Chondrocyte (in vitro differentiated cells): ENCODE data around the gene CTDP1. TPM values are rescaled to one million over a fixed set of nuclear protein-coding genes. Genes with fewer than 3 reads are reported as not detected.

ENCODE experiments used
- DNase-seq: peaks from one replicate; pipeline ENCODE4 v3.0.0; 2021; ENCODE audit warnings: mixed read lengths, low spot score
- H3K27ac Mint-ChIP-seq: one replicate; pipeline ENCODE4 v1.8.0; 2021; ENCODE audit warnings: mild to moderate bottlenecking, moderate library complexity, mixed read lengths; ENCODE audit not compliant: unreplicated experiment
- H3K27me3 Mint-ChIP-seq: 2 replicates; pipeline ENCODE4 v1.8.0; 2021; ENCODE audit warnings: low read depth, mixed read lengths
- H3K36me3 Mint-ChIP-seq: 2 replicates; pipeline ENCODE4 v1.8.0; 2021; ENCODE audit warnings: low read depth, mixed read lengths
- H3K4me1 Mint-ChIP-seq: 2 replicates; pipeline ENCODE4 v1.8.0; 2021; ENCODE audit warnings: low read depth, mild to moderate bottlenecking, mixed read lengths
- H3K4me3 Mint-ChIP-seq: one replicate; pipeline ENCODE4 v1.8.0; 2021; ENCODE audit warnings: mild to moderate bottlenecking, moderate library complexity, mixed read lengths; ENCODE audit not compliant: unreplicated experiment
- H3K9me3 Mint-ChIP-seq: 2 replicates; pipeline ENCODE4 v1.8.0; 2021; ENCODE audit warnings: low read depth, mixed read lengths
- total RNA-seq: library from RNA; stranded (reverse); gene quantifications from 3 replicates; pipeline ENCODE4 v1.2.1, GENCODE V29; 2021
- TF ChIP-seq, protein P1 (sequence below): fragments of 200-600 bp; sonication (generic); IDR thresholded peaks from 2 replicates; pipeline ENCODE4 v1.5.0; 2021; ENCODE audit warnings: antibody characterized with exemption, mild to moderate bottlenecking, moderate library complexity

Gene CTDP1
- total RNA-seq, 1 donor from 2014 or later, result 21.0 TPM

GRCh38 chr18:79789901-79790890 is 110.6 kb downstream of the CTDP1 start:
- TF ChIP-seq, protein P1, sequence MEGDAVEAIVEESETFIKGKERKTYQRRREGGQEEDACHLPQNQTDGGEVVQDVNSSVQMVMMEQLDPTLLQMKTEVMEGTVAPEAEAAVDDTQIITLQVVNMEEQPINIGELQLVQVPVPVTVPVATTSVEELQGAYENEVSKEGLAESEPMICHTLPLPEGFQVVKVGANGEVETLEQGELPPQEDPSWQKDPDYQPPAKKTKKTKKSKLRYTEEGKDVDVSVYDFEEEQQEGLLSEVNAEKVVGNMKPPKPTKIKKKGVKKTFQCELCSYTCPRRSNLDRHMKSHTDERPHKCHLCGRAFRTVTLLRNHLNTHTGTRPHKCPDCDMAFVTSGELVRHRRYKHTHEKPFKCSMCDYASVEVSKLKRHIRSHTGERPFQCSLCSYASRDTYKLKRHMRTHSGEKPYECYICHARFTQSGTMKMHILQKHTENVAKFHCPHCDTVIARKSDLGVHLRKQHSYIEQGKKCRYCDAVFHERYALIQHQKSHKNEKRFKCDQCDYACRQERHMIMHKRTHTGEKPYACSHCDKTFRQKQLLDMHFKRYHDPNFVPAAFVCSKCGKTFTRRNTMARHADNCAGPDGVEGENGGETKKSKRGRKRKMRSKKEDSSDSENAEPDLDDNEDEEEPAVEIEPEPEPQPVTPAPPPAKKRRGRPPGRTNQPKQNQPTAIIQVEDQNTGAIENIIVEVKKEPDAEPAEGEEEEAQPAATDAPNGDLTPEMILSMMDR, result no peak
- Mint-ChIP-seq H3K9me3 (no peaks in the 10 kb centered on the region), H3K4me1 (peaks cover 14% of the 10 kb centered on the region), H3K27me3 (peaks cover 28% of the 10 kb centered on the region), H3K4me3 (no peak overlapping the region), H3K36me3 (no peaks in the 10 kb centered on the region), H3K27ac (no peak overlapping the region)
- peak; percentile 92 for DNase-seq

GRCh38 chr18:79790996-79791972 is 111.7 kb downstream of the CTDP1 start:
- Mint-ChIP-seq H3K9me3 (no peaks in the 10 kb centered on the region), H3K36me3 (no peaks in the 10 kb centered on the region), H3K27ac (peak overlapping the region; percentile 46), H3K4me3 (no peak overlapping the region), H3K27me3 (peaks cover 24% of the 10 kb centered on the region), H3K4me1 (peaks cover 14% of the 10 kb centered on the region)
- TF ChIP-seq, protein P1, result no peak
- DNase-seq, result no peak

- Mint-ChIP-seq H3K4me1 (peaks cover 17% of the 10 kb centered on the region), H3K4me3 (no peak overlapping the region), H3K36me3 (peaks cover 1% of the 10 kb centered on the region), H3K27me3 (peaks cover 22% of the 10 kb centered on the region), H3K9me3 (no peaks in the 10 kb centered on the region), H3K27ac (no peak overlapping the region)
- TF ChIP-seq, protein P1, result no peak
- DNase-seq, result peak; percentile 77
Observed at GRCh38 chr18:79792096-79792987, 112.7 kb downstream of the CTDP1 start.

GRCh38 chr18:79792988-79793355 is 113.4 kb downstream of the CTDP1 start:
- TF ChIP-seq, protein P1, result no peak
- DNase-seq, result peak; percentile 56
- Mint-ChIP-seq H3K27ac (no peak overlapping the region), H3K27me3 (peaks cover 22% of the 10 kb centered on the region), H3K9me3 (no peaks in the 10 kb centered on the region), H3K4me3 (no peak overlapping the region), H3K4me1 (peaks cover 19% of the 10 kb centered on the region), H3K36me3 (peaks cover 3% of the 10 kb centered on the region)
